GM18519 (cell line): Measurements from ENCODE around the gene POU2F2.

Experiments
- ATAC-seq: cut with Tn5 transposase; IDR thresholded peaks from one replicate; pipeline ENCODE4 v1.9.1; 2021; ENCODE audit warnings: mild to moderate bottlenecking, moderate library complexity; ENCODE audit not compliant: unreplicated experiment, low FRiP score

Gene POU2F2

GRCh38 chr19:42038666-42039065 is 93.6 kb downstream of the POU2F2 start:
- no peak for ATAC-seq

DNA sequence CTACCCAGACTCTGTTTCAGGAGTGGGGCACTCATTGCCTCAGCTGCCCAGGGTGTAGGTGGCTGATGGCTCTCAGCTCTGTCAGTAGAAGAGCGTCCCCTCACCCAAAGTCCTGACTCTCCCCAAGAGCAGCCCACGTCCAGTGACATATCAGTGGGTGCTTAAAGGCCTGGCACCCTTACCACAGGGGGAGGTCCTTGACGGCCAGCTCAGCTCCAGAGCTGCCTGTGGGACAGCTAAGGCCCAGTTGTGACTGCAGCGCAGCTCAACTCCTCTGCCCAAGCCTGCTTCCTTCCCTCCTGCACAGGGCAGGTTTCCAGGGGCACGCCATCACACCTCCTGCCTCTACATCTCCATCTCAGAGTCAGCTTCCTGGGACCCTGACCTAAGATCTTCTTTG is 94.6 kb downstream of the POU2F2 start:
- no peak for ATAC-seq
